WTC11 (cell line): Measurements from ENCODE around the gene ALDH3A2. TPM values are rescaled to one million over a fixed set of nuclear protein-coding genes. Genes with fewer than 3 reads are reported as not detected.

Source experiments
- ATAC-seq: fragments of 200-7000 bp; cut with Tn5 transposase; 2 replicates; pipeline ENCODE4 v1.10.0; 2021; ENCODE audit warnings: mild to moderate bottlenecking, moderate library complexity
- CTCF ChIA-PET: fragments of 300-600 bp; sonication (Branson Sonifier 250); formaldehyde crosslinking; loops from one replicate; lab custom pipeline; 2021; ENCODE audit warnings: antibody characterized with exemption; lab: Charles Lee
- POLR2A ChIA-PET: fragments of 350-600 bp; sonication (Branson Sonifier 250); formaldehyde crosslinking; loops from one replicate; lab custom pipeline; 2021; ENCODE audit warnings: antibody characterized with exemption; lab: Charles Lee
- DNase-seq: peaks from one replicate; pipeline ENCODE4 v3.0.0; 2021; ENCODE audit warnings: low spot score
- H3K27ac Mint-ChIP-seq: 2 replicates; pipeline ENCODE4 v1.8.0; 2021; ENCODE audit warnings: mixed read lengths
- H3K27me3 Mint-ChIP-seq: 2 replicates; pipeline ENCODE4 v1.8.0; 2021; ENCODE audit warnings: low read depth, mild to moderate bottlenecking, moderate library complexity, mixed read lengths
- H3K36me3 Mint-ChIP-seq: 2 replicates; pipeline ENCODE4 v1.8.0; 2021; ENCODE audit warnings: mixed read lengths
- H3K4me1 Mint-ChIP-seq: 2 replicates; pipeline ENCODE4 v1.8.0; 2022; ENCODE audit warnings: mixed read lengths
- H3K4me3 Mint-ChIP-seq: 2 replicates; pipeline ENCODE4 v1.8.0; 2021; ENCODE audit warnings: mild to moderate bottlenecking, moderate library complexity, mixed read lengths
- H3K9me3 Mint-ChIP-seq: 2 replicates; pipeline ENCODE4 v1.8.0; 2021; ENCODE audit warnings: mixed read lengths
- GABPB1 ChIP-seq: sonication (generic); formaldehyde crosslinking; IDR thresholded peaks from 2 replicates; pipeline ENCODE4 v1.8.1; 2023; ENCODE audit warnings: mild to moderate bottlenecking, missing genetic modification reagents
- GTF2I ChIP-seq: fragments of 250-450 bp; sonication (Bioruptor Pico); conservative IDR thresholded peaks from 2 replicates; pipeline ENCODE4 v1.4.0; 2021; ENCODE audit warnings: mild to moderate bottlenecking
- HMGA2 ChIP-seq: fragments of 250-450 bp; sonication (Bioruptor Pico); IDR thresholded peaks from 2 replicates; pipeline ENCODE4 v1.4.0; 2021; ENCODE audit warnings: mild to moderate bottlenecking, moderate library complexity
- KAT7 ChIP-seq: sonication (generic); formaldehyde crosslinking; IDR thresholded peaks from 2 replicates; pipeline ENCODE4 v1.8.1; 2023; ENCODE audit warnings: missing genetic modification reagents, mild to moderate bottlenecking, borderline replicate concordance
- NFYB ChIP-seq: sonication (generic); formaldehyde crosslinking; conservative IDR thresholded peaks from 2 replicates; pipeline ENCODE4 v1.8.0; 2022; ENCODE audit warnings: low read depth, missing genetic modification reagents
- NR2C2 ChIP-seq: sonication (generic); formaldehyde crosslinking; IDR thresholded peaks from 2 replicates; pipeline ENCODE4 v1.8.0; 2022; ENCODE audit warnings: mild to moderate bottlenecking, missing genetic modification reagents
- NR3C1 ChIP-seq: sonication (generic); formaldehyde crosslinking; conservative IDR thresholded peaks from 2 replicates; pipeline ENCODE4 v1.8.1; 2023; ENCODE audit warnings: low read depth, mild to moderate bottlenecking, missing genetic modification reagents
- PRDM15 ChIP-seq: sonication (generic); formaldehyde crosslinking; IDR thresholded peaks from 2 replicates; pipeline ENCODE4 v1.8.0; 2022; ENCODE audit warnings: missing genetic modification reagents
- PRRX2 ChIP-seq: fragments of 250-450 bp; sonication (Bioruptor Pico); IDR thresholded peaks from 2 replicates; pipeline ENCODE4 v1.8.0; 2021; ENCODE audit warnings: mild to moderate bottlenecking
- TCF7 ChIP-seq: sonication (generic); formaldehyde crosslinking; IDR thresholded peaks from 2 replicates; pipeline ENCODE4 v1.8.0; 2022; ENCODE audit warnings: mild to moderate bottlenecking, low read depth, missing genetic modification reagents, moderate library complexity
- total RNA-seq: library from RNA; stranded (reverse); gene quantifications from 3 replicates; pipeline ENCODE4 v1.2.3, GENCODE V29; 2021
- TF ChIP-seq, protein P1 (sequence below): fragments of 250-450 bp; sonication (Bioruptor Pico); IDR thresholded peaks from 2 replicates; pipeline ENCODE4 v1.9.0; 2021; ENCODE audit warnings: mild to moderate bottlenecking, borderline replicate concordance
- TF ChIP-seq, protein P2 (sequence below): fragments of 250-450 bp; sonication (Bioruptor Pico); IDR thresholded peaks from 2 replicates; pipeline ENCODE4 v1.9.0; 2021; ENCODE audit warnings: mild to moderate bottlenecking

Gene ALDH3A2
- total RNA-seq, 1 experiment from 2014 or later: 68.5 TPM

GRCh38 chr17:19720210-19720475 is 71.6 kb downstream of the ALDH3A2 start (continued):
- no peak for TF ChIP-seq NFYB (CRISPR knock-in tag)
- TF ChIP-seq GTF2I: no peak
- no peak for TF ChIP-seq HMGA2 (CRISPR knock-in tag)
- TF ChIP-seq PRRX2 (CRISPR knock-in tag): no peak
- no peak for TF ChIP-seq NR2C2
- TF ChIP-seq, protein P1, sequence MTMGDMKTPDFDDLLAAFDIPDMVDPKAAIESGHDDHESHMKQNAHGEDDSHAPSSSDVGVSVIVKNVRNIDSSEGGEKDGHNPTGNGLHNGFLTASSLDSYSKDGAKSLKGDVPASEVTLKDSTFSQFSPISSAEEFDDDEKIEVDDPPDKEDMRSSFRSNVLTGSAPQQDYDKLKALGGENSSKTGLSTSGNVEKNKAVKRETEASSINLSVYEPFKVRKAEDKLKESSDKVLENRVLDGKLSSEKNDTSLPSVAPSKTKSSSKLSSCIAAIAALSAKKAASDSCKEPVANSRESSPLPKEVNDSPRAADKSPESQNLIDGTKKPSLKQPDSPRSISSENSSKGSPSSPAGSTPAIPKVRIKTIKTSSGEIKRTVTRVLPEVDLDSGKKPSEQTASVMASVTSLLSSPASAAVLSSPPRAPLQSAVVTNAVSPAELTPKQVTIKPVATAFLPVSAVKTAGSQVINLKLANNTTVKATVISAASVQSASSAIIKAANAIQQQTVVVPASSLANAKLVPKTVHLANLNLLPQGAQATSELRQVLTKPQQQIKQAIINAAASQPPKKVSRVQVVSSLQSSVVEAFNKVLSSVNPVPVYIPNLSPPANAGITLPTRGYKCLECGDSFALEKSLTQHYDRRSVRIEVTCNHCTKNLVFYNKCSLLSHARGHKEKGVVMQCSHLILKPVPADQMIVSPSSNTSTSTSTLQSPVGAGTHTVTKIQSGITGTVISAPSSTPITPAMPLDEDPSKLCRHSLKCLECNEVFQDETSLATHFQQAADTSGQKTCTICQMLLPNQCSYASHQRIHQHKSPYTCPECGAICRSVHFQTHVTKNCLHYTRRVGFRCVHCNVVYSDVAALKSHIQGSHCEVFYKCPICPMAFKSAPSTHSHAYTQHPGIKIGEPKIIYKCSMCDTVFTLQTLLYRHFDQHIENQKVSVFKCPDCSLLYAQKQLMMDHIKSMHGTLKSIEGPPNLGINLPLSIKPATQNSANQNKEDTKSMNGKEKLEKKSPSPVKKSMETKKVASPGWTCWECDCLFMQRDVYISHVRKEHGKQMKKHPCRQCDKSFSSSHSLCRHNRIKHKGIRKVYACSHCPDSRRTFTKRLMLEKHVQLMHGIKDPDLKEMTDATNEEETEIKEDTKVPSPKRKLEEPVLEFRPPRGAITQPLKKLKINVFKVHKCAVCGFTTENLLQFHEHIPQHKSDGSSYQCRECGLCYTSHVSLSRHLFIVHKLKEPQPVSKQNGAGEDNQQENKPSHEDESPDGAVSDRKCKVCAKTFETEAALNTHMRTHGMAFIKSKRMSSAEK (CRISPR knock-in tag): no peak
- TF ChIP-seq KAT7 (CRISPR knock-in tag): no peak

DNA sequence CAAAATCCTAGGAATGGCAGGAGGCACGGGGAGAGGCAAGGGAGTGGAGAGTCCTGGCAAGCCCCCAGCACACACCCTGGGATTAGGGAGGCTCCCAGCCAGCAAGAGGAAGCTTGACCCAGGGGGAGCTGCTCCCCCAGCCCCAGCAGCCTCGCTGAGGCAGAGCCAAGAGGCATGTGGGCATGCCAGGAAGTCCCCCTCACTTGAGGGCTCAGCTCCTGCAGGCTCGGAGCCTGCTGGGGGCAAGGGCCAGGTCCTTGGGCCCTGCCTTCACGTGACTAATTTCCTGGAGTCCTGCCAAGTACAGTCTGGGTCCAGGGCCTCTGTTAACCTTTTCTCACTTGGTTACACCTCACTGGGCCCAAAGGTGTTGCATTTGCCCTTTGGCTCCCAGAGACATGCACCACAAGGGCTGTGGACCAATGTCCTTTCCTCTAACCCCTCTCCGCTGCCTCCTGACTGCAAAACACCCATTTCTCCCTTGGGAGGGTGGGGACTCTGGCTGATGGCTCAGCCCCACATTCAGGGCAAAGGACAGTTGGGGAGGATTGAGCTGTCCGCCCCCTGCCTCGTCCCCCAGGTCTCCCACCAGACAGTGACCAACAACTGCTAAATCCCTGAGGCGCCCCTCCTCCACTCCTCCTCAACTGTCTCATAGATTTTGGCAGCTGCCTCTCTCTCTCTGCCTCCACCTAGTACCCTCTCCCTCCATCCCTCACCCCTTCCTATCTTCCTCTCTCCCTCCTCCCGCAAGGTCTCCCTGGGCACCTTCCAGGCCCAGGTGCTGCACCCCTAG is 72.3 kb downstream of the ALDH3A2 start:
- H3K9me3 Mint-ChIP-seq: peaks cover 4% of the 10 kb centered on the region
- POLR2A ChIA-PET: no interaction called here
- DNase-seq (no peak), ATAC-seq (no peak)
- H3K4me1 Mint-ChIP-seq: no peaks in the 10 kb centered on the region
- no peak overlapping the region for H3K4me3 Mint-ChIP-seq
- H3K36me3 Mint-ChIP-seq: no peaks in the 10 kb centered on the region; the same call in 1 of the 2 replicates
- no peak overlapping the region for H3K27ac Mint-ChIP-seq
- CTCF ChIA-PET: interaction anchor here (1.0 to 2.0 kb wide), 3 partner anchors 24 to 358 kb away, joined by 3 to 9 read pairs (median 6); partner anchors contain the start of gene B9D1
- no peaks in the 10 kb centered on the region; the same call in 1 of the 2 replicates for H3K27me3 Mint-ChIP-seq
- TF ChIP-seq TCF7 (no peak), GABPB1 (CRISPR knock-in tag) (peak; percentile 51; the same call in 1 of the 2 replicates), NR3C1 (CRISPR knock-in tag) (no peak), PRRX2 (CRISPR knock-in tag) (no peak)

GRCh38 chr17:19723964-19724363 is 75.4 kb downstream of the ALDH3A2 start:
- ChIA-PET POLR2A (no interaction called here), CTCF (interaction anchor here (0.7 kb wide), 1 partner anchor 363 kb away, joined by 5 read pairs; no protein-coding TSS in a partner anchor)
- TF ChIP-seq PRRX2 (CRISPR knock-in tag): no peak
- TF ChIP-seq, protein P2, sequence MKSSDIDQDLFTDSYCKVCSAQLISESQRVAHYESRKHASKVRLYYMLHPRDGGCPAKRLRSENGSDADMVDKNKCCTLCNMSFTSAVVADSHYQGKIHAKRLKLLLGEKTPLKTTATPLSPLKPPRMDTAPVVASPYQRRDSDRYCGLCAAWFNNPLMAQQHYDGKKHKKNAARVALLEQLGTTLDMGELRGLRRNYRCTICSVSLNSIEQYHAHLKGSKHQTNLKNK (CRISPR knock-in tag): no peak
- TF ChIP-seq PRDM15 (CRISPR knock-in tag): no peak
- H3K27ac Mint-ChIP-seq: no peak overlapping the region
- no peak overlapping the region for H3K4me3 Mint-ChIP-seq
- H3K36me3 Mint-ChIP-seq: no peaks in the 10 kb centered on the region; the same call in 1 of the 2 replicates
- peaks cover 12% of the 10 kb centered on the region for H3K9me3 Mint-ChIP-seq
- ATAC-seq (no peak), DNase-seq (no peak)
- H3K27me3 Mint-ChIP-seq: no peaks in the 10 kb centered on the region; the same call in 1 of the 2 replicates
- H3K4me1 Mint-ChIP-seq: no peaks in the 10 kb centered on the region
